Tibial nerve (tissue), 4 donors: ENCODE data around the gene DMXL2.

Experiments
- CTCF ChIP-seq, 5 experiments: fragments of 200-600 bp in 3 of 5; fragments of 450-650 bp in 2 of 5; sonication (generic) in 3 of 5; IDR thresholded peaks; one replicate each; pipeline ENCODE4 v1.5.1; 2016 to 2019; ENCODE audit warnings: antibody characterized with exemption in 5 of 5, mild to moderate bottlenecking in 3 of 5, moderate library complexity in 2 of 5
- EP300 ChIP-seq, 2 donors: sonication (generic); formaldehyde crosslinking; IDR thresholded peaks; one replicate each; pipeline ENCODE4 v1.6.1; 2017; ENCODE audit warnings: antibody characterized with exemption in 2 of 2, mild to moderate bottlenecking in 1 of 2
- POLR2A ChIP-seq, 2 donors: fragments of 450-650 bp; IDR thresholded peaks; one replicate each; pipeline ENCODE4 v1.6.1; 2017; ENCODE audit warnings: antibody characterized with exemption in 2 of 2, mild to moderate bottlenecking in 2 of 2, moderate library complexity in 2 of 2

DNA sequence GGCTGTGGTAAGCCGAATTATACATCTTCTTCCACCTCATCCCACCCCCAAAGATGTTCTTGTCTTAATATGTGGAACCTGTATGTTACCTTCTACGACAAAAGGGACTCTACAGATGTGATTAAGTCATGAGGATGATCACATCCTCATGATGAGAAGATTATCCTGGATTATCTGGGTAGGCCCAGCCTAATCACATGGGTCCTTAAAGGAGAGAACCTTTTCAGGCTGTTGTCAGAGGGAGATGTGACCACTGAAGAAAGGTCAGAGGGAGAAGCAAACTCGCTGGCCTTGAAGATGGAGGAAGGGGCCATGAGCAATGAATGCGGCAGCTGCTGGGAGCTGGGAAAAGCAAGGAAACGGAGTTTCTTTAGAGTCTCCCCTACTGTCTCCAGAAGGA, 45.9 kb upstream of the DMXL2 start:
- TF ChIP-seq CTCF (IDR thresholded peaks at IDR 0.05) (no peak), EP300 (IDR thresholded peaks at IDR 0.05) (no peak), POLR2A (IDR thresholded peaks at IDR 0.05) (no peak)
